GM19238 (cell line): ENCODE measurements around the gene GTF2A1.

Experiments used
- DNase-seq: peaks from one replicate; pipeline ENCODE4 v3.0.0; 2011; ENCODE audit warnings: low spot score; ENCODE audit not compliant: insufficient read length

GTF2A1 gene

DNA sequence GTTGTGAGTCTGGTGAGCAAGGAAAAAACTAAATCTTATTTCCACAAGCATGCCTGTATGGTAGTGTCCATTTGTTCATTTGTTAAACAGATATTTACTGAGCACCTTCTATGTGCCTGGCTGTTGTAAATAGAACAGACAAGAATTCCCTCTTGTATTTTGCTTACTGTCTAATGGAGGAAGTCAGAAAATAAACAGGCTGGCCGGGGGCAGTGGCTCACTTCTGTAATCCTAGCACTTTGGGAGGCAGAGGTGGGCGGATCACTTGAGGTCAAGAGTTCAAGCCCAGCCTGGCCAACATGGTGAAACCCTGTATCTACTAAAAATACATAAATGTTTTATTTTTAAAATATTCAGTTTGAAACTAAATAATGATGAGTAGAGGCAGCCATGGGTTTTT is 79.3 kb downstream of the GTF2A1 start:
- DNase-seq = no peak

- no peak for DNase-seq
These were observed 82.3 kb downstream of the GTF2A1 start for GRCh38 chr14:81138429-81138828.

DNA sequence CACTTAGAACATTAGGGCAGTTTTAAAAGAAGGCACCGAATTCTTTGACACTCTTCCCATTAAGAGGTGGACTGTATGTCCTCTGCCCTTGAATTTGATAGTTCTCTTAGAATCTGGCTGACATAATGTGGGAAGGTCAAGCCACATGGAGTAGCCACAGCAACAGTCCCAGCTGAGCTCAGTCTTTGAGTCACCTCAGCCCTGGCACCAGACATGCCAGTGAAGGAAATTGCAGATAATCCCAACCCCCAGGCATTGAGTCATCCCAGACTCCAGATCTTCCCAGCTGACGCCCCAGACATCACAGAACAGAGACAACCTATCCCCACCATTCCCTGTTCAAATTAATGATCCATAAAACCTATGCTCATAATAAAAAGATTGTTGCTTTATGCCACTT is 83.4 kb downstream of the GTF2A1 start:
- no peak for DNase-seq

GRCh38 chr14:81133400-81133799 is 87.4 kb downstream of the GTF2A1 start:
- no peak for DNase-seq

GRCh38 chr14:81132468-81132867 is 88.3 kb downstream of the GTF2A1 start:
- no peak for DNase-seq

DNA sequence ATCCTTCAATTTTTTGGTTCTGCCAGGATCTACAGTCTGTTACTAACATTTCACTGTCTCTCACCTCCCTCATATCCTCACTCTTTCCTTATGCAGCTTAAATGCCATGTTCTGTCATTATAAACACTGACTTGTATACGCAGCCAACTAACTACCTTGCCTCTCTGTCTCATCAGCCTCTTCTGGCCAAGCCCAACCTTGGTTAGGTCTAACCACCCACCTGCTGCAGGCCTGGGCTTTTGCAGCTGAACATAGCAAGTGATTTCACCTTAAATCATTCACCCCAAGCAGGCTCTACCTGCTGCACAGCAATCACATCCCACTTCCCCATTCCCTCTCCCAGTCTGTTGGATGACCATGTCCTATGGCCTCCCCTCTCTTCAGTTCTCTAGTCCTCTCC is 91.5 kb downstream of the GTF2A1 start:
- DNase-seq = no peak

GRCh38 chr14:81127785-81128184 is 93.0 kb downstream of the GTF2A1 start:
- DNase-seq = no peak

DNA sequence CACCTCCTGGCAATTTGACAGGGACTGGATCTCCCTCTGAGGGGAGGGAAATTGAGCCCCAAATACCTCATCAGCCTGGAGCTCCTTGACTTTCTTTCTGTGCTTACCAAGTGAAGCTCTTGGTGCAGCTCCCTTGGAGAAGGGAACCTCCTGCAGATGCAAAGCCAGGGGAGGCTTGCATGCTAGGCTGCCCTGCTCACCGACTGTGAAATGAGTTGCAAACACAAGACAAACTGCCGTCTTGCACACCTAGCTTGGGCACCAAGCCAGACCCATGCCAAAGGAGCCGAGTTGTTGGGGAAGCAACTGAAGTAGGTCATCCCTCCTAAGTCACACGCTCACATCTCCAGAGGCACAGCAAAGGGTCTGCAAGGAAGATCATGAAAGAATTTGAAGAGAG is 95.2 kb downstream of the GTF2A1 start:
- no peak for DNase-seq
